Transverse colon (tissue), 3 donors: ENCODE measurements around the gene DEFB132.

Source experiments
- CTCF ChIP-seq, 5 experiments: fragments of 200-600 bp in 3 of 5; fragments of 450-650 bp in 2 of 5; sonication (generic) in 3 of 5; IDR thresholded peaks; 1 replicate in 2 of 5; 2 replicates in 3 of 5; pipeline ENCODE4 v1.5.1; 2016 to 2017; ENCODE audit warnings: antibody characterized with exemption in 5 of 5, inconsistent platforms in 3 of 5, mild to moderate bottlenecking in 2 of 5, moderate library complexity in 1 of 5
- POLR2A ChIP-seq: fragments of 450-650 bp; IDR thresholded peaks from one replicate; pipeline ENCODE4 v1.6.1; 2016; ENCODE audit warnings: antibody characterized with exemption, mild to moderate bottlenecking, moderate library complexity

- TF ChIP-seq CTCF (IDR thresholded peaks at IDR 0.05) (no peak), POLR2A (no peak)
These were observed 53.1 kb downstream of the DEFB132 start for GRCh38 chr20:310645-311044.
